GM18907 (cell line): ENCODE data around the gene FBXO17.

Source experiments
- ATAC-seq: cut with Tn5 transposase; IDR thresholded peaks from one replicate; pipeline ENCODE4 v1.9.1; 2021; ENCODE audit warnings: mild to moderate bottlenecking, moderate library complexity; ENCODE audit not compliant: unreplicated experiment

FBXO17 gene

DNA sequence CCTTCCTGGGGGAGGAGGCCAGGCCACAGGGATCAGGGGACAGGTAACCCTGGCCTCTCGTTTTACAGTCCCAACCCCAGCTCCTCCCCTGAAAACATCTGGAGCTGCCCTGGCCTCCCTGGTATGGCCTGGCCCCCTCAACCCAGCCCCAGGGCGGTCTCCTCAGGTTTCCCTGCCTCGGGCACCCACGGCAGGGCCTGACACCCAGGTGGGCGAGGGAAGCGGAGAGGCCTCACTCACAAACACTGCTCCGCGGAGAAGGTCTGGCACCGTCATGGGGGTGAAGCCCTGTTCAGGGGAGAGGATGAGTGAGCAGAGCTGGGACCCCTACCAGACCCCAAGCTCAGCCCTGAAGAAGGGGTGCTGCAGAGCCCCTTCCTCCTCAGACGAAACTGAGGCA is 57.0 kb downstream of the FBXO17 start:
- no peak for ATAC-seq

DNA sequence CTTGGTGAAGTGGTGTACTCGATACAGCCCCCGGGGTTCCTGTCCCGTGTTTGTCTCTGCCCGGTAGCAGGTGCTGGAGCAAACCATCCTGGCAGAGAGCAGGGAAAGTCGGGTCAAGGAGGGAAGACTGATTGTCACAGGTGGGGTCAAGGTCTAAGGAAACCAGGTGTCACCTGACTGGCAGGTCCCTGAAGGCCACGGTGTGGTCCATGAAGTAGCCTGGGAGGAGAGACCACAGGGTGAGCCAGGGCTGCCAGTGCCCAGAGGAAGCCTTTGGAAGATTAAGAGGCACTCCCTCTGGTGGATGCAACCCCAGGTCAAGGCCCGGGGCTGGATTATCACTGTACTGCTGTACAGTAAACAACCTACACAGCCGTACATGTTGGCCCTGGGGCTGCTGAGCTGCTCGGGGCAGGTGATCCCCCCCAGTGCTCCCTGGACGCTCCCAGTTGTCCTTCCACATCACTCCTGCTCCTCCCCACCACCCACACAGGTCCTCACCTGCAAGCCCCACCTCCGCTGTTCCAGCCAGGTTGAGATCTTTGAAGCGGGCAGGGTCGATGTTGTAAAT is 57.5 kb downstream of the FBXO17 start:
- ATAC-seq, result no peak

DNA sequence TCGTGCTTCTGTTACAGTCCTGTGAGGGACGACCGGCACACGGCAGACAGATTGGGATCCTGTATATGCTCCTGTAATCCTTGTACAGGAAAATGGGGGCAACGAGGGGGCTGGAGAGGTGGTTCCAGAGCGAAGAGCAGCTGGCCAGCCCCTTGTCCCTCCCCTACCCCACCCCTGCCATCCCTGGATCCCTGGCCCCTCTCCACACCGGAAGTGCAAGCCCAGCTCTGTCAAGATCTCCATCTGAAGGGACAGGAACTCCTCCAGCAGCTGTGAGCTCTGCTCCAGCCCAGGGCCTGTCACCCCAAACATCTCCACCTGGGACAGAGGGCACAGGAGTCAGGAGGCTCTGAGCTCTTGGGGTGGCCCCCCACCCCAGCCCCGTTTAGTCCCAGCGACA is 58.0 kb downstream of the FBXO17 start:
- no peak for ATAC-seq

DNA sequence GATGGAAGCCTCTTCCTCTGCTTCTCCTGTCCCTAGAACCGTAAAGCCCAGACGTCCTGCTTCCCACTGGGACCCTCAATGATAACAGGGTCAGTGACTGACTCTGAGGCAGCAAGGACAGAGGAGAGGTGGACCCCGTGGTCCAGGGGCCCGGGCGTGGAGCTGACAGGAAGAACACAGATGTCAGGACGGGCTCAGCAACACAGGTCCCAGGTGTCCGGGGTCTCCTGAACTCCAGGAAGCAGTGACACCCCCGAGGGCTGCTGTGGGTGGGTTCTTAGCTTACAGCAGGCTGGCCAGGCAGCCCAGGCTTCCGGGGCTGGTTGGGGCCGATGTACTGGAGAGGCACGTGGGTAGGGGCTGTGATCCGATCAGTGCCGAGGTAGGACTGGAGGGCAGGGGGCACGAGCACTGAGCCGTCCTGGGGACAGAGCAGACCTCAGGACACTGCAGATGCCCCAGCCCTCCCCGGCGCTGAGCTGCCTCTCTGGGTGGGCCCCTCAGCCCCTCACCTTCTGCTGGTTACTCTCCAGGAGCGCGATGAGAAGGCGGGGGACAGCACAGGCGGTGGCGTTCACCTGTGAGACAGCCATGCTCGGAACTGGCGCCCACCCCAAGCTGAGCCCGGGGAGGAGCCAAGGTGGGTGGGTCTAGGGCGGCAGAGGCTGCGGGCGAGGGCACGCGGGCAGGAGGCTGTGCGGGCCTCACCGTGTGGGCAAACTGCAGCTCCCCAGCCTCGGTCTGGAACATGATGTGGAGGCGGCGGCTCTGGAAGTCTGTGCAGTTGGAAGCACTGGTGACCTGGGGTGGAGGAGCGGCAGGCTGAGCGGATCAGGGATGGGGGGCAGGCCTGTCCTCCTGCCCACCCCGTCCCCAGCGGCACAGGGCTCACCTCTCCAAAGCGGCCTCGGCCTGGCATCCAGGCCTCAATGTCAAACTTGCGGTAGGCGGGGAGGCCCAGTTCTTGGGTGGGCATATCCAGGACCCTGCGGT is 59.9 kb downstream of the FBXO17 start:
- ATAC-seq, result no peak

DNA sequence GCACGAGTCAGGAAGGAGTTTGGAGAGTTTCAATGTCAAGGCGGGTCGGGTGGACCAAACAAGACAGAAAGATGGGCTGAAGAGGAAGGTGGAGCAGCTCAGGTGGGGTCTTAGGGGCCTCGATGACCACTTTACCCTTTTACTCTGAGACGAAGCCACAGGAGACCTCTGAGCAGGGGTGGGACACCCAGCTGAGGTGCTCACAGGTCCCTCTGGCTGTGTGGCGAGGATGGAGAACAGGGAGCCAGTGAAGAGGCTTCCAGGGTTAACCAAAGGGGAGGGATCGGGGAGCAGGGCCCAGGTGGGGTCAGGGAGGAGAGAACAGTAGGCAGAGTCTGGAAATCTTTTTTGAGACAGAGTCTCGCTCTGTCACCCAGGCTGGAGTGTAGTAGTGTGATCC is 61.6 kb downstream of the FBXO17 start:
- no peak for ATAC-seq

DNA sequence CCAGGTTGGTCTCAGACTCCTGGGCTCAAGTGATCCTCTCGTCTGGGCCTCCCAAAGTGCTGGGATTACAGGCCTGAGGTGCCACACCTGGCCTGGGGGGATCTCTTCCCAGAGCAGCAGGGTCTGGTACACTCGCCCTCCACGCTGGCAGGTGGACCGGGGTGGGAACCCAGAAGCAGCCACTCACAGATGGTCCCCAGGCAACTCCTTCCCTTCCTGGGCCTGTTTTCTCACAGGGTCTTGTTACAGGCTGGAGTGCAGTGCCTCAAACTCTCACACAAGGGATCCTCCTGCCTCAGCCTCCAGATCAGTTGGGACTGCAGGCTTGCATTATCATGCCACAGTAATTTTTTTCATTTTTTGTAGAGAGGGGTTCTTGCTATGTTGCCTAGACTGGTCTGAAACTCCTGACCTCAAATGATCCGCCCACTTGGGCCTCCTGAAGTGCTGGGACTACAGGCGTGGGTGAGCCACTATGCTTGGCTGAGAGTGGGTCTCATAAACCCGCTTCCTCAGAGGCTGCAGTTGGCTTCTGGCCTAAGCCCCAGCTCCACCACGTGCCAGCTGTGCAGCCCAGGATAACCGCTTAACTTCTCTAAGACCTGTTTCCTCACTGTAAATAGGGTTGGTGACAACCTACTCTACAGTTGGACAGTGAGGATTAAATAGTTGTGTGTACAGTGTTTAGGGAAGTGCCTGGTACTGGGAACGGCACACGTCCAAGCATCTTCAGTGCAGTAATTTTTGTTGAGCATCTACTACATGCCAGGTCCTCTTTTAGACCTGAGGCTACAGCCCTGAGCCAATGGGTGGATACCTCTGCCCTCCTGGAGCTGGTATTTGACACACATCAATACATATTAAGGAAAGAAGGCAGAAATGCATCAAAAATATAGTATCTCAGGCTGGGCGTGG is 62.7 kb downstream of the FBXO17 start:
- ATAC-seq, result no peak

DNA sequence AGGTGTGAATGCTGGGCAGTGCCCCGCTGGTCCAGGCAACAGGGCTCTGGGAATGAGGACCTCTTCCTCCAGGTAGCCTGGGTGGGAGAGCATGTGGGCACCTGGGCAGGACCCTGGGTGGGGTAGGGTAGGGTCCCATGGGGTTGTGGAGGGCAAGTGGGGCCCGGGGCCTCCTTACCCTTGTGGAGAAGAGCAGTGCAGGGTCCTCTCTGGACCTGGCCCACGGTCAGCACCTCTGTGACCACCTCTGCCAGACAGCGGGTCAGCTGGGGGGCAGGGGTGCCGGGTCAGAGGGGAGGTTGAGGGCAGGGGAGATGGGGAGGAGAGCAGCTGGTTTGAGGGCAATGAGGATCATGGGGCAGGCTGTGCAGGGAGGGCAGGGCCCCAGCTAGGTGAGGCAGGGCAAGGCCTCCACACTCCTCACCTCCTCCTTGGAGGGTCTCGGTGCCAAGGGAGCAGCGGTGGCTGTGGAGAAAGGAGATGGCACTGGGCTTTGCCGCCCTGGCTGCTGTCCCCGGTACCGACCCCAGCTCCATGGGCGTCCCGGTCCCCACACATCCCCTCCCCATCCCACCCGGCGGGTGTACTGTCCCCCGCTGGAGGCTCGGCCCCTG is 64.0 kb downstream of the FBXO17 start:
- ATAC-seq, result no peak

DNA sequence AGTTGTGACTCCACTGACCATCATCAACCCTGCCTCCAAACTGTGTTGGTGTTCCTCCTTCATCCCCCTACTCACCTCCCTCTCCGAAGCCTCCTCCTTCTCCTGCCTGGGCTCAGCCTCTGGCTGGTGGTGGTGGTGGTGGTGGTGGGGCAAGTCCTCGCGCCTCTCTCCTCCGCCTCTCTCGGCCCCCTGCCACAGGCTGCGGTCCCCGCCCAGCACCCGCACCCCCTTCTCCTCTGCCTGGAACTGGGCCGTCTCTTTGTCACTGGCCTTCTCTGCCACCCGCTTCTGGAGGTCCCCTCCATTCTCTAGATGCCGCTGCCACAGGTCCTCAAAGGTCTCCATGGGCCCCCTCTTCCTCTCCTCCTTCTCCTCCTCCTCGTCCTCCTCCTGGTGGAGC is 65.1 kb downstream of the FBXO17 start:
- ATAC-seq, result no peak

DNA sequence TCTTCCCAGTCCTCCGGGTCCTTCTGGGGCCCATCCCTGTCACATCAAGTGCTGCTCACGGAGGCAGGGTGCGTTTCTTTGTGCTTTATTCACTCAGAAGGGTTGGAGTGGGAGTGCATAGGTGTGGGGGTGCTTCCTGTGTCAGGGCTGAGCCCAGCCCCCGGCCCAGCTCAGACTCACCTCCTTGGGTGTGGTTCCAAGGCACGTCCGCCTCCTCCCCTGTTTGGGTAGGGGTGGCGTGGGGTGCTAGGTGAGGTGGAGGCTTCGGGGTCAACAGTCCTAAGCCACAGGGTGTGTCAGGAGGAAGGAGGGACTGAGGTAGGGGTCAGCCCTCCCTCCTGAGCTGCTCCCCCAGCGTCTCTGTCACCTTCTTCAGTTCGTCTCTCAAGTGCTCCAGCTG is 66.6 kb downstream of the FBXO17 start:
- ATAC-seq, result no peak

DNA sequence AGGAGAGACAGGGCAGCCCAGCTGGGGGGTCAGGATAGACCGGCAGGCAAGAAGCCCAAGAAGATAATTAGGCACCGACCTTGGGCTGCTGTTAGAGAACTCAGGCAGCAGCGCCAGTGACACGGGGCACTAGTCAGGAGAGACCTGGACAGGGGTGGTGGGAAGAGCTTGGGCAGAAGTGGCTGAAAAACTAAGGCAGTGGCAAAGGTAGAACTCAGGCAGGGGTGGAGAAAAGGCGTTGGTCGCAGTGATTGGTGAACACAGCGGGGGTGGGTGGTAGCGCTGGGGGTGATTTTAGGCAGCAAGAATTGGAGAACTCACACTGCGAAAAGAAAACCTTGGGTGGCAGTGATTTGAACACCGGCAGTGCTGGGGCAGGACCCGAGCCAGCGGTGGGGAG is 67.9 kb downstream of the FBXO17 start:
- ATAC-seq, result no peak

DNA sequence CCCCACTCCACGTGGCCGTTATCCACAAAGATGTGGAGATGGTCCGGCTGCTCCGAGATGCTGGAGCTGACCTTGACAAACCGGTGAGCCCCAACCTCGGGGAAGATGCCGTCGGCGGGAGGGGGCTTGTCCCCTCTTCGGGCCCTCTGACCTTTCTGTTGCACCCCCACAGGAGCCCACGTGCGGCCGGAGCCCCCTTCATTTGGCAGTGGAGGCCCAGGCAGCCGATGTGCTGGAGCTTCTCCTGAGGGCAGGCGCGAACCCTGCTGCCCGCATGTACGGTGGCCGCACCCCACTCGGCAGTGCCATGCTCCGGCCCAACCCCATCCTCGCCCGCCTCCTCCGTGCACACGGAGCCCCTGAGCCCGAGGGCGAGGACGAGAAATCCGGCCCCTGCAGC is 68.3 kb downstream of the FBXO17 start:
- ATAC-seq, result no peak

DNA sequence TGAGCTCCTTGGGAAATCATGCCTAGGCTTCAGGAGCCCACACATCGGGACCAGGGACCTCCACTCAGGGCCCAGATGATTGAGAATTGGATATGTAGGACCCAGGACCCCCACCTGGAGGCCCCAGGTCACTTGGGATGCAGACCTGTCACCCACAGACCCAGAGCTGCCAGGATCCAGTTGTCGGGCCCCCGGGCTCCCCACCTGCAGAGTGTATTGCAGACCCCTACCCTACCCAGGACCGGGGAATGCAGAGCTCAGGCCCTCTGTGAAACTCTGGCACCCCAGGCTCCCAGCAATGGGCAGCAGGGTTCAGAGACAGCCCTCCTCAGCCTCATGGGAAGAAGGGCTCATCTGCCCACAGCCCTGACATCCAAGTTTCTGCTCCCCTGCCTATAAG is 69.9 kb downstream of the FBXO17 start:
- ATAC-seq, result no peak

DNA sequence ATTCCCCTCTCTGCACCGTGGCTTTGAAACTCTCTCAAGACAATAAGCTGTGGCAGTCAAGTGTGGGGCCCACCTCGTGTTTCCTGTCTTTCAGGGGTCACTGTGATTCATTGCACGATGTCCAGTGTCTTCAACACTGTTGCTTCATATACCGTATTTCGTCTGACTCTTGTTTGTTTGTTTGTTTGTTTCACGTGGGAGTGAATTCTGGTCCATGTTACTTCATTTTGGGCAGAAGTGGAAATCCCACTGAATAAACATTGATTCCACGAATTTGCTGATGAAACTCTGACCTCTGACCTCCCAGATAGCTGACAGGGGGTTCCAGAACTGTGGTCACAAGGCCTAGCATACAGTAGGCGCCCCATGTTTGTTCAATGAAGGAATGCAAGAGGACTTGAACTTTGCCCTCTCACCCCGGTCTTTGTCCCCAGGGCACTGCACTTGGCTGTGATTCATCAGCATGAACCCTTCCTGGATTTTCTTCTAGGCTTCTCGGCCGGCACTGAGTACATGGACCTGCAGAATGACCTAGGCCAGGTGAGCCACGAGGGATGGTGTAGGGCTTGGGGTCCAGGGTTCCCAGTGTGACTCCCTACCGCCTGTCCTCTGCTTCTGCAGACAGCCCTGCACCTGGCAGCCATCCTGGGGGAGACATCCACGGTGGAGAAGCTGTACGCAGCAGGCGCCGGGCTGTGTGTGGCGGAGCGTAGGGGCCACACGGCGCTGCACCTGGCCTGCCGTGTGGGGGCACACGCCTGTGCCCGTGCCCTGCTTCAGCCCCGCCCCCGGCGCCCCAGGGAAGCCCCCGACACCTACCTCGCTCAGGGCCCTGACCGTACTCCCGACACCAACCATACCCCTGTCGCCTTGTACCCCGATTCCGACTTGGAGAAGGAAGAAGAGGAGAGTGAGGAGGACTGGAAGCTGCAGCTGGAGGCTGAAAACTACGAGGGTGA is 70.7 kb downstream of the FBXO17 start:
- ATAC-seq, result no peak

DNA sequence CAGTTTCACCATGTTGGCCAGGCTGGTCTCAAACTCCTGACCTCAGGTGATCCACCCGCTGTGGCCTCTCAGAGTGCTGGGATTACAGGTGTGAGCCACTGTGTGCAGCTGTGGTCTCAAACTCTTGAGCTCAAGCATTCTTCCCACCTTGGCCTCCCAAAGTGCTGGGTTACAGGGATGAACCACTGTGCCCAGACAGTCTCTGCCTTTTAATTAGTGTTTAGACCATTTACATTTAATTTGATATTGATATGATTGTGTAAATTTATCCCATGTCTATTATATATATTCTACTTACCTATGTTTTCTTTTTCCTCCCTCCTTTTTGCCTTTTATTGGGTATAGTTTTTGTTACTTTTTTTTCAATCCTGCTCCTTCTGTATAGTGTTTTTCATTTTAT is 73.9 kb downstream of the FBXO17 start:
- ATAC-seq, result no peak

DNA sequence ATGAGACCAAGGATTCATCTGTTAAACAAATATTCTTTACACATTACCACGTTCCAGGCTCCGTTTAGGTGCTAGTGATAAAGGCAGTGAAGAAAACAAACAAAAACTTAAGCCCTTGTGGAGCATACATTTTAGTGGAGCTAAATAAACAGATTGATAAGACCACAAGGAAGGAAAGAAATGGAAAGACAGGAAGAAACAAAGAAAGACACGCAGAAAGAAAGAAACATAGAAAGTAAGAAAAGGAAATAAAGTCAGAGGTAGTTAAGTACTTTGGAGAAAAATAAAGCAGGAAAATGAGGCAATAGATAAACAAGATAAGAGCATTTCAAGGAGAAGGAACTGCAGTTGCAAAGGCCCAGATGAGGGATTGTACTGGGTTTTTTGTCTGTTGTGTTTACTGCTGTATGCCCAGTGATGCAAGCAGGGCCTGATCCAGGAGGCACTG is 74.8 kb downstream of the FBXO17 start:
- ATAC-seq, result no peak

DNA sequence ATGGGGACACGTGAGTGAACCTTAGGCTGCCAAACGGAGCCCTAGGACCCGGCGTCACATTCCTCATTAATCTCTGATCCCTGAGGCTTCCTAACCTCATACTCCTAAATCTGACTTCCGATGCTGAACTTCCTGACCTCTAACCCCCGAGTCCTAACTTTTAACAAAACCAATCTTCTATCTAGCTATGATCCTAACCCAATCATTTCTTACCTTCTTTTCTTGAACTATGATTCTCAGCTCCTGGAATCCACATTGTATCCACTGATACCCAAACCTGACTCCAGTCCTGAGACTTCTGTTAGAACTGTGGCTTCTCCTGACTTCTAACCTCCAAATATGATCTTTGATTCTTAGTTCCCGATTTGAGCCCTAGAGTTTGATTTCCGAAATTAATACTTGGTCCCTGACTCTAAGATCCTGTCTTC is 75.3 kb downstream of the FBXO17 start:
- peak; percentile 2 for ATAC-seq

DNA sequence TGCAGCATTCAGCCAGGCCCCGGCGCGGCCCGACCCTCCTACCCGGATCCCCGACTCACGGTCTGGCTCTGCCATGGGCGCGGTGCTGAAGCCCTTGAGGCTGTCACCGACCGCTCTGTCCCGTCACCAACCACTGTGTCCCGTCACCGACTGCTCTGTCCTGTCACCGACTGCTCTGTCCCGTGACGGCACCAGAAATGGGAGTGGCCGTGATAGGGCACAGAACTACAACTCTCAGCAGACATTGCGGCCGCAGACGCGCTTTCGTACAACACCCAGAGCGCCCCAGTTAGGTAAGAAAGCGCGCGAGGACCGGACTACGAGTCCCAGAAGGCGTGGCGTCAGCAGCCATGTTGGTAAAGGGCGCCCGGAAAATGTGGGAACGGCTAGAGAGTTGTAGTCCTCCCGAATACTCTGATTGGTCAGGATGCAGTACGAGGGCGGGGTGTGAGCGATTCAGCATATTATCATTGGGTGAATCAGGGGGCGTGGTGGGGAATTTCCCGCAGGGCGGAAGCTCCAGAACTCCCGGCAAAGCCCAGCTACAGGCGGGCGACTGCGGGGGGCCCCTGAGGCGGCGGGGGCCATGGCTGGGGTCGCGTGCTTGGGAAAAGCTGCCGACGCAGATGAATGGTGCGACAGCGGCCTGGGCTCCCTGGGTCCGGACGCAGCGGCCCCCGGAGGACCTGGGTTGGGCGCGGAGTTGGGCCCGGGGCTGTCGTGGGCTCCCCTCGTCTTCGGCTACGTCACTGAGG is 75.9 kb downstream of the FBXO17 start, which contains the start of the genes NFKBIB and SIRT2:
TSS of gene NFKBIB (plus strand) at position 523 of the 755 bp plus-strand sequence. CDS start at position 587, 64 bp downstream.
TSS of gene SIRT2 (minus strand) at position 172 of the 755 bp plus-strand sequence. CDS start at position 75, 97 bp downstream.
- peak; percentile 91 for ATAC-seq

DNA sequence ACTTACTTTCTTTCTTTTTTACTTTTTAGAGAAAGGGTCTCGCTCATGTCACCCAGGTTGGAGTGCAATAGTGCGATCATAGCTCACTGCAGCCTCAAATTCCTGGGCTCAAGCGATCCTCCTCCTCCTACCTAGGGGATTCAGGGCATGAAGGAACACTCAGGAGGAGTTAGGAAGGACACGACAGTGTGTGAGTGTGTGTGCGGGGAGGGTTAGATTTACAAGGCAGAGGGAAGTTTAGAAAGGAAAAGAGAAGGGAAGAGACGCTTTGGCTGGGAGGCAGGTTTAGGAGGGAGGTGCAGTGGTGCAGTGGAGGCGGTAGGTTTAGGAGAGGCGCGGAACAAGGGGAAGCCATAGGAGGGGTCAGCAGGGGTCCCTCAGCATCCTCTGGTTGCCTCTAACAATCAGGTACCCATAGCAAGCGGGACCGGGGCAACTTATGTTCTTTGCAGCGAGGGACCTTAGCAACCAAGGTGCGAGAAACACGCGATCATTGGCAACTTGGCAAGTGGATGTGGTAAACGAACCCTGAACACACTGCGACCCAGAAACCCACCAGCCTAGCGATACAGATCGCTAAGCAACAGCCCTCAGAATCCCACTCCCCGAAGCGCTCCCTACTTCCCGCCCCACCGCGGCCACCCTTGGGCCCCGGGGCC is 76.6 kb downstream of the FBXO17 start:
- no peak for ATAC-seq
